Effector memory CD8-positive, alpha-beta T cell (primary cell): ENCODE data around the gene ANP32D.
A peak's percentile ranks its signal among the peaks of the same experiment; 100 is the strongest.
"Not testable (repeated sequence)": the region's sequence is repeated elsewhere in the genome, so short reads cannot be mapped to it uniquely, and the experiment has no call there.

Experiments
- ATAC-seq: fragments of 150-1000 bp; cut with Tn5 transposase; replicated peaks from 2 replicates; pipeline ENCODE4 v1.10.0; 2021; ENCODE audit warnings: mild to moderate bottlenecking, moderate library complexity
- DNase-seq, 3 experiments: peaks; one replicate each; pipeline ENCODE4 v3.0.0; 2021
- H3K27ac Mint-ChIP-seq, 2 donors: one replicate each; pipeline ENCODE4 v1.8.0; 2022; ENCODE audit warnings: mild to moderate bottlenecking in 2 of 2, mixed read lengths in 2 of 2, moderate library complexity in 2 of 2
- H3K27me3 Mint-ChIP-seq, 2 donors: one replicate each; pipeline ENCODE4 v1.8.0; 2022; ENCODE audit warnings: mixed read lengths in 2 of 2
- H3K36me3 Mint-ChIP-seq: one replicate; pipeline ENCODE4 v1.8.0; 2022; ENCODE audit warnings: mild to moderate bottlenecking, moderate library complexity, mixed read lengths; ENCODE audit not compliant: insufficient read depth
- H3K4me1 Mint-ChIP-seq, 2 donors: one replicate each; pipeline ENCODE4 v1.8.0; 2022; ENCODE audit warnings: low read depth in 2 of 2, mixed read lengths in 2 of 2
- H3K4me3 Mint-ChIP-seq, 2 donors: one replicate each; pipeline ENCODE4 v1.8.0; 2022; ENCODE audit warnings: mild to moderate bottlenecking in 2 of 2, mixed read lengths in 2 of 2, moderate library complexity in 2 of 2
- H3K9me3 Mint-ChIP-seq, 2 donors: one replicate each; pipeline ENCODE4 v1.8.0; 2022; ENCODE audit warnings: mixed read lengths in 2 of 2
- total RNA-seq, 9 experiments: gene quantifications; one replicate each; lab custom pipeline; 2026; lab: John Stamatoyannopoulos, UW

ANP32D gene
- total RNA-seq, result 0 to 0.13 (median 0) reads per million in 9 experiments

DNA sequence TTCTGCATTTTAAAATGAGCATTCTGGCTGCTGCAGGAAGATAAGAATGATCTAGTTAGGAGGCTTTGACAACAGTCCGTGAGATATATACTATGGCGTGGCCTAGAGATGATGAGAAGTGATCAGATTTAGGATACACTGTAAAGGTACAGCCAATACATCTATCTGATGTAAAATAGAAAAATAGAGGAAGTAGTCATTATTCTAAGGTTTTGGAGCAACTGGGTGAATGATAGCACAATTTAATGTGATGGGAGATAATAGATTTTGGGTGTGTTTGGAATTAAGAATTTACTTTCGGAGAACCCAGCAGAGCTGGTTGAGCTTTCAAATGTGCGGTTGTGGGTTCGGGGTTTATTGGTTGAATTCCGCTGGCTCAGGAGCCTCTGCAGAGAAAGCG is at the start of gene ANP32D:
ANP32D (plus strand) TSS at position 301 of the 400 bp plus-strand sequence. CDS start 106 bp downstream, outside the sequence.
- no peak within 1 kb of the TSS for H3K27ac Mint-ChIP-seq
- H3K4me1 Mint-ChIP-seq, result no peaks in the 10 kb centered on the region
- peaks cover 53 to 66% of the 10 kb centered on the region in 2 donors for H3K27me3 Mint-ChIP-seq
- DNase-seq, result no peak
- no peak within 1 kb of the TSS for H3K4me3 Mint-ChIP-seq
- H3K9me3 Mint-ChIP-seq, result peaks cover 14 to 29% of the 10 kb centered on the region in 2 donors
- ATAC-seq, result no peak
- H3K36me3 Mint-ChIP-seq, result no peaks in the 10 kb centered on the region

DNA sequence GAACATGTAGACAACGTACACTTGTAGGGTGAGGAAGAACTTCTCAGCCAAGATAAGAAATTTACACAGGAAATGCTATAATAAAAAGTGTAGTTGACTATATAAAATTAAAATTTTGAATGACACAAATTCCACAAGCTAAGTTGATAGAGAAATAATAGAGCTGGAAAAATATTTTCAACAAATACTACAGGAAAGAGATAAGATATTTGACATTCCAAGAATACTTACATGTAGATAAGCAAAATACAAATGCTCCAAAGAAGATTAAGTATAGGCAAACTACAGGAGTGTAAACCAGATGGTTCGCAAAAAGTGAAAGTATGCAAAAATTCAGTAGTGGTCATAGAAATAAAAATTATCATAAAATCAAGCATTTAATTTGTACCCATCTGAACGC is 49.2 kb upstream of the ANP32D start:
- Mint-ChIP-seq H3K27ac (no peak overlapping the region), H3K27me3 (peaks cover 27 to 28% of the 10 kb centered on the region in 2 donors), H3K9me3 (peaks cover 0 to 5% of the 10 kb centered on the region in 2 donors), H3K36me3 (no peaks in the 10 kb centered on the region), H3K4me3 (no peak overlapping the region), H3K4me1 (peaks cover 0 to 2% of the 10 kb centered on the region in 2 donors)
- DNase-seq (no peak), ATAC-seq (no peak)

DNA sequence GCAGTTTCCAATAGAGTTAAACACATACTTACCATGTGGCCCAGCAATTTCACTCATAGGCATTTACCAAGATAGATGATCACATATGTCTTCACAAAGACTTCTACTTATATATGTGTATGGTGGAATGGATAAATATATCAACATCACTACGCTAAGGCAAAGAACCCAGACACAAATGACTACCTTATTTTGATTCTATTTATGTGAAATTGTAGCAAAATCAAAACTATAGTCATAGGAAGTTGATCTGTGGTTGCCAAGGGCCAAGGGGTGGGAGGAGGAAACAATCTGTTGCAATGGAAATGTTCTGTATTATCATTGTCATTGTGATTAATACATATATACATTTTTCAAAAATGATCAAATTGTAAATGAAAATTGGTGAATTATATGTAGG is 47.7 kb upstream of the ANP32D start:
- H3K27me3 Mint-ChIP-seq, result peaks cover 37 to 43% of the 10 kb centered on the region in 2 donors
- DNase-seq (no peak), ATAC-seq (no peak)
- no peak overlapping the region for H3K27ac Mint-ChIP-seq
- no peaks in the 10 kb centered on the region for H3K36me3 Mint-ChIP-seq
- H3K4me1 Mint-ChIP-seq, result peaks cover 0 to 2% of the 10 kb centered on the region in 2 donors
- H3K9me3 Mint-ChIP-seq, result peaks cover 3 to 17% of the 10 kb centered on the region in 2 donors
- no peak overlapping the region for H3K4me3 Mint-ChIP-seq

DNA sequence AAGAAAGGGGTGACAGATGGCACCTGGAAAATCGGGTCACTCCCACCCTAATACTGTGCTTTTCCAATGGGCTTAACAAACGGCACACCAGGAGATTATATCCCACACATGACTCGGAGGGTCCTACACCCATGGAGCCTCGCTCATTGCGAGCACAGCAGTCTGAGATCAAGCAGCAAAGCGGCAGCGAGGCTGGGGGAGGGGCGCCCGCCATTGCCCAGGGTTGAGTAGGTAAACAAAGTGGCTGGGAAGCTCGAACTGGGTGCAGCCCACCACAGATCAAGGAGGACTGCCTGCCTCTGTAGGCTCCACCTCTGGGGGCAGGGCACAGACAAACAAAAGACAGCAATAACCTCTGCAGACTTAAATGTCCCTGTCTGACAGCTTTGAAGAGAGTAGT is 38.3 kb upstream of the ANP32D start:
- peaks cover 39 to 60% of the 10 kb centered on the region in 2 donors for H3K27me3 Mint-ChIP-seq

DNA sequence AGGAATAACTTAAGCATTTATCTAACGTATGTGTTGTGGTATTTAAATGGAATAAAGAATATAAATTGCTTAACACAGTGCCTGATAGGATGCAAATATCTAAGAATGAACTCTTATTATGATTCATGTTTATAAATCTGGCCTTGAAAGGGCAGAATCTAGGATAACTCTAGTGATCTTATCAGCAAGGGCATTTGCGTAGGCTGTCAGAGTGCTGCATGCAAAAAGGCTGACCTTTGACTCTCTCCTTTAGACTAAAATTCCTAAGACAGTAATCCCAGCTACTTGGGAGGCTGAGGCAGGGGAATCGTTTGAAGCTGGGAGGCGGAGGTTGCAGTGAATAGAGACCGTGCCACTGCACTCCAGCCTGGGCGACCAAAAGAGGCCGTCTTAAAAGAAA is 31.3 kb upstream of the ANP32D start:
- Mint-ChIP-seq H3K9me3 (no peaks in the 10 kb centered on the region), H3K4me3 (no peak overlapping the region), H3K36me3 (no peaks in the 10 kb centered on the region), H3K27me3 (peaks cover 19 to 30% of the 10 kb centered on the region in 2 donors), H3K4me1 (no peaks in the 10 kb centered on the region), H3K27ac (no peak overlapping the region)
- no peak for ATAC-seq
- no peak for DNase-seq

More for the DNA sequence above, 38.3 kb upstream of the ANP32D start:
- not testable (repeated sequence) for DNase-seq, H3K9me3 Mint-ChIP-seq, H3K27ac Mint-ChIP-seq, H3K36me3 Mint-ChIP-seq, H3K4me3 Mint-ChIP-seq, ATAC-seq, H3K4me1 Mint-ChIP-seq

DNA sequence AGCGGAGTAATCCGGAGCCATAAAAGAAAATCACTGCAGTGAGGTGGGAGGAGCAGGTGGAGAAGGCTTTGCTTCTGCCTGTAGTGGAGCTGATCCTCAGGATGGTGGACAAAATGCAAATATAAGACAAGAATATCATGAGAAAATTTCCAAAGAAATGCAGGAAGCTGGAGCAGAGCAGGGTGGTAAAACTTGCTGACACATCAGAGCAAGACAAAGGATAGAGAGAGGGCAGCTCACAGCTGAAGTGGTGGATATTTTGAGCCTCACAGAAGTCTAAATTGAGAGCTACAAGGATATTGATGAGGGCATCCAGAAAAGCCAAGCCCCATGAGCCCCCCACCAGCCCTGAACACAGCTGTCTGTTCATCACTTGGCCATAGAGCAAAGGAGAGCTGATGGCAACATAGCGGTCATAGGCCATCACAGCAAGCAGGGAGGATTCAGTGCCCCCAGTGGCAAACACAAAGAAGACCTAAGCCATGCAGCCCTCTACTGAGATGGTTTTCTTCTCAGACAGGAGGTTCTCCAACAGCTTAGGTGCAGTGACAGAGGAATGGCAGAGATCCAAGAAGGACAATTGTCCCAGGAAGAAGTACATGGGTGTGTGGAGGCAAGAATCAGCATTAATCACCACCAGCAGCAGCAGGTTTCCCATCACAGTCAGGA is 30.0 kb upstream of the ANP32D start:
- H3K4me3 Mint-ChIP-seq, result no peak overlapping the region
- no peaks in the 10 kb centered on the region for H3K4me1 Mint-ChIP-seq
- H3K27ac Mint-ChIP-seq, result no peak overlapping the region
- DNase-seq (no peak), ATAC-seq (no peak)
- no peaks in the 10 kb centered on the region for H3K36me3 Mint-ChIP-seq
- H3K27me3 Mint-ChIP-seq, result peaks cover 8 to 23% of the 10 kb centered on the region in 2 donors
- no peaks in the 10 kb centered on the region for H3K9me3 Mint-ChIP-seq

DNA sequence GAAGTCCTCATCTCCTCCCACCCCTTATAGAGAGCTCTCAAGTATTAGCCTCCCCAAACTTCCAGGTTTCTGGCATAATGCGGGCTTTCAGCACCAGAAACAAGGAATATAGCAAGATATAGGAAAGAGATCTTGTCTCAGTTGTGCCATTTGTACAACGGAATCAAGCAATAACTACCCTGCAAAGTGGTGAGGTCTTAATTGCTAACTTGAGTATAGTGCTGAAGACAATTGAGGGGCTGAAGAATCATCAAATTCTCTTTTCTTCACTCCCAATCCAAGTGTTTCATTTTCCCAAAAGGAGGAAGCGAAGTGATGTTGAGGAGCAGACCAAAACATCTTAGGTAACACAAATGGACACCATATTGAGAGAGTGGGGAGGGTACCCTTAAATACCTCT is 26.8 kb upstream of the ANP32D start:
- DNase-seq, result no peak
- Mint-ChIP-seq H3K27ac (no peak overlapping the region), H3K9me3 (peaks cover 5 to 9% of the 10 kb centered on the region in 2 donors), H3K36me3 (no peaks in the 10 kb centered on the region), H3K27me3 (peaks cover 17 to 36% of the 10 kb centered on the region in 2 donors), H3K4me1 (no peaks in the 10 kb centered on the region), H3K4me3 (no peak overlapping the region)
- no peak for ATAC-seq

DNA sequence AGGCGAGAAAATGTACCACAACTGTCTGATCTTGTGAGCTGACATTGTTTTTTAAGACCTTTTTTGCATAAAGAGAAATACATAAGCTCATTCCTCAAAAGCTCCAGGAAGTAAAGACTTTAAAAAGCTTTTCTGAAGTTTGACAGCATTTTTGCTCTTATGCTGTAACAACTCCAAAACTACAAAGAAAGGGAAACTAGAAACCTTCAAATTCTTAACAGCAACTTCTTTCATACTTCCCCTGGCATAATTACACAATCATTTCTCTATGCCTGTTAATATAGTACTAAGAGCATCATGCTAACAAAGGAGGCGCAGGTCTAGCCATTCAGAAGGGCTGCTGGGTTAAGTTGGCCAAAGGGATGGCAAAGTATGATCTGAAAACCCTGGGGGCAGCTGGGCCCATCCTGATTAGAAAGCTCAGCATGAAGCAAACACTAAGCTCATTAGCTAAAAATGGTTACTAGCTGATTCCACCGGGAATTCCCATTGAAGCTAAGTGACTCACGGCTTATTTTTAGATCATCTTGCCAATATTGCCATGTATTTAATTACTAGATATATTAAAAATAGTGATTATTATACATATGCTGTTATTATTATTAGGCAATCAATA is 26.1 kb upstream of the ANP32D start:
- Mint-ChIP-seq H3K4me3 (no peak overlapping the region), H3K27me3 (peaks cover 21 to 39% of the 10 kb centered on the region in 2 donors), H3K4me1 (no peaks in the 10 kb centered on the region), H3K36me3 (no peaks in the 10 kb centered on the region), H3K9me3 (peaks cover 5 to 9% of the 10 kb centered on the region in 2 donors), H3K27ac (no peak overlapping the region)
- ATAC-seq (no peak), DNase-seq (no peak)

DNA sequence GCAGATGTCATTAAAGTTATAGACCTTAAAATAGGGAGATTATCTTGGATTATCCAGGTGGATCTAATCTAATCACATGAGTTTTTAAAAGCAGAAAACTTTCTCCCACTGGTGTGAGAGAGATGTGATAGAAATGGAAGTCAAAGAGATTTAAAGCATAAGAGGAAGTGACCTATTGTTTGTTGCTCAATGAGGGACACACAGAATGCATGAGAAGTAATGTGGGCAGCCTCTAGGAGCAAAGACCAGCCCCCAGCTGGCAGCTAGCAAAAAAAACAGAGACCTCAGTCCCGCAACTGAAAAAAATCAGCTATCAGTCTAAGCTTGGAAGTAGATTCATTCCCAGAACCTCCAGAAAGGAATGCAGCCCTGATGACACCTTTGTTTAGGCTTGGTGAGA is 24.6 kb upstream of the ANP32D start:
- peaks cover 5 to 9% of the 10 kb centered on the region in 2 donors for H3K9me3 Mint-ChIP-seq
- H3K4me1 Mint-ChIP-seq, result no peaks in the 10 kb centered on the region
- H3K4me3 Mint-ChIP-seq, result no peak overlapping the region
- no peak for ATAC-seq
- H3K27me3 Mint-ChIP-seq, result peaks cover 21 to 30% of the 10 kb centered on the region in 2 donors
- no peak overlapping the region for H3K27ac Mint-ChIP-seq
- no peaks in the 10 kb centered on the region for H3K36me3 Mint-ChIP-seq
- no peak for DNase-seq

DNA sequence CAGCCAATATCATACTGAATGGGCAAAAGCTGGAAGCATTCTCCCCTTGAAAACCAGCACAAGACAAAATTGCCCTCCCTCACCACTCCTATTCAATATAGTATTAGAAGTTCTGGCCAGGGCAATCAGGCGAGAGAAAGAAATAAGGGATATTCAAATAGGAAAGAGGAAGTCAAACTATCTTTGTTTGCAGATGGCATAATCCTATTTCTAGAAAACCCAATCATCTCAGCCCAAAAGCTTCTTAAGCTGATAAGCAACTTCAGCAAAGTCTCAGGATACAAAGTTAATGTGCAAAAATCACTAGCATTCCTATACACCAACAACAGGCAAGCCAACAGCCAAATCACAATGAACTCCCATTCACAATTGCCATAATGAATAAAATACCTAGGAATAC is 21.0 kb upstream of the ANP32D start:
- Mint-ChIP-seq H3K36me3 (no peaks in the 10 kb centered on the region), H3K4me1 (no peaks in the 10 kb centered on the region), H3K4me3 (no peak overlapping the region), H3K27me3 (peaks cover 13 to 20% of the 10 kb centered on the region in 2 donors), H3K27ac (no peak overlapping the region), H3K9me3 (peaks cover 5 to 9% of the 10 kb centered on the region in 2 donors)
- no peak for DNase-seq
- no peak for ATAC-seq

DNA sequence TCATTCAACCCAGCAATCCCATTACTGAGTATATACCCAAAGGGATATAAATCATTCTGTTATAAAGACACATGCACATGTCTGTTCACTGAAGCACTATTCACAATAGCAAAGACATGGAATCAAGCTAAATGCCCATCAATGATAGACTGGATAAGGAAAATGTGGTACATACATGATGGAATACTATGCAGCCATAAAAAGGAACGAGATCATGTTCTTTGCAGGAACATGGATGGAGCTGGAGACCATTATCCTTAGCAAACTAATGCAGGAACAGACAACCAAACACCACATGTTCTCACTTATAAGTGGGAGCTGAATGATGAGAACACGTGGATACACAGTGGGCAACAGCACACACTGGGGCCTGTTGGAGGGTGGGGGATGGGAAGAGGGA is 19.4 kb upstream of the ANP32D start:
- DNase-seq, ATAC-seq, H3K4me3 Mint-ChIP-seq: not testable (repeated sequence)

DNA sequence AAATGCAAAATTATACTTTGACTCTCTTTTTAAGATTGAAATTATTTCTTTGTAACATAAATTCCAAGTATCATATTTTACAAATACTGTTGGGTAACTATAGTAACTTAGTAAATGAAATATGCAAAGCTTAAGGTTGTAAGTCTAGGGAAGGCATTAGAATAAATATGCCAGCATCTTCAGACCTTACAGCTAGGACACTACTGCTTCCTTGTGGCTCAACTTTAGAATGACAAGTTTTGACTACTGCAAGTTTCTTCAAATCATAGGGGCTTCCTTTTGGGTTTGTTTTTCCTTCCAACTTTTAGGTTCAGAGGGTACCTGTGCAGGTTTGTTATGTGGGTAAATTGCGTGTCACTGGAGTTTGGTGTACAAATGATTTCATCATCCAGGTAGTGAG is 17.7 kb upstream of the ANP32D start:
- ATAC-seq (peak; percentile 59), DNase-seq (no peak)
- Mint-ChIP-seq H3K9me3 (peaks cover 5 to 7% of the 10 kb centered on the region in 2 donors), H3K4me3 (no peak overlapping the region), H3K27ac (no peak overlapping the region), H3K27me3 (peaks cover 36 to 45% of the 10 kb centered on the region in 2 donors), H3K36me3 (no peaks in the 10 kb centered on the region), H3K4me1 (no peaks in the 10 kb centered on the region)

More for the DNA sequence above, 19.4 kb upstream of the ANP32D start:
- not testable (repeated sequence) for H3K36me3 Mint-ChIP-seq, H3K27ac Mint-ChIP-seq, H3K9me3 Mint-ChIP-seq, H3K4me1 Mint-ChIP-seq
- peaks cover 19 to 30% of the 10 kb centered on the region in 2 donors for H3K27me3 Mint-ChIP-seq

DNA sequence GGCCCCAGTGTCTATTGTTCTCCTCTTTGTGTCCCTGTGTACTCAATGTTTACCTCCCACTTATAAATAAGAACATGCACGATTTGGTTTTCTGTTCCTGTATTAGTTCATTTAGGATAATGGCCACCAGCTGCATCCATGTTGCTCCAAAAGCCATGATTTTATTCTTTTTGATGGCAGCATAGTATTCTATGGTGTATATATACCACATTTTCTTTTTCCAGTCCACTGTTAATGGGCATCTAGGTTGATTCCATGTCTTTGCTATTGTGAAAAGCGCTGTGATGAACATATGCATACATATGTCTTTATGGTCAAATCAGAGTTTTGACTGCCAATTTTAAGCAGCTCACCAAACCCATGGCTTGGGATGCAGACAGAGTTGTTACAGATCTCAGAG is 17.2 kb upstream of the ANP32D start:
- DNase-seq (no peak), ATAC-seq (no peak)
- H3K27ac Mint-ChIP-seq, result no peak overlapping the region
- H3K4me1 Mint-ChIP-seq, result no peaks in the 10 kb centered on the region
- H3K9me3 Mint-ChIP-seq, result peaks cover 2 to 3% of the 10 kb centered on the region in 2 donors
- H3K27me3 Mint-ChIP-seq, result peaks cover 33 to 43% of the 10 kb centered on the region in 2 donors
- no peak overlapping the region for H3K4me3 Mint-ChIP-seq
- no peaks in the 10 kb centered on the region for H3K36me3 Mint-ChIP-seq

DNA sequence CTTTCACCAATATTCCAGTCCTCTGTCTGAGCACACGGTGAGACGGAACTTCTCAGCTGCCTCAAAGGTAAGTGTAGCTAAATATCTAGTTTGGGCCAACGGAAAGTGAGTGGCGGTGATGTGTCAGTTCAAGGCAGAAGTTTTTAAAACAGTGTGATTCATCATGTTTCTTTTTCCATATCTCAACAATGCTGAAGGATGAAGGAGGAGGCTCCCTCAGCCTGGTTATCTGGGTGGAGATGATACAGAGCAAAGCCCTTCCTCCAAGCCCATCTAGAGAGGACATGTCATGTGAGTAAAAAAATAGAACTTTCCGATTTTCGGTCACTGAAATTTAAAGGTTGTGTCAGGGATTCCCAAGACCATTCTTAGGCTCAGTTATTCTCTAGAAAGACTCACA is 13.1 kb upstream of the ANP32D start:
- Mint-ChIP-seq H3K4me3 (no peak overlapping the region), H3K4me1 (no peaks in the 10 kb centered on the region), H3K27ac (no peak overlapping the region), H3K9me3 (no peaks in the 10 kb centered on the region), H3K27me3 (peaks cover 50 to 64% of the 10 kb centered on the region in 2 donors), H3K36me3 (no peaks in the 10 kb centered on the region)
- no peak for DNase-seq
- no peak for ATAC-seq
